GM19025 (cell line): ENCODE results near the gene NXT1.
A peak's percentile ranks its signal among the peaks of the same experiment; 100 is the strongest.
"Not testable (repeated sequence)": the region's sequence is repeated elsewhere in the genome, so short reads cannot be mapped to it uniquely, and the experiment has no call there.

Experiments
- ATAC-seq: cut with Tn5 transposase; IDR thresholded peaks from one replicate; pipeline ENCODE4 v1.9.1; 2021; ENCODE audit warnings: mild to moderate bottlenecking, low read depth, moderate library complexity; ENCODE audit not compliant: unreplicated experiment

The NXT1 gene

GRCh38 chr20:23350196-23350903, at the start of gene NXT1:
NXT1 (plus strand) TSS chr20:23350791; CDS start chr20:23354042, 3,251 bp downstream.
- peak; percentile 84 for ATAC-seq

GRCh38 chr20:23301436-23302050, 49.0 kb upstream of the NXT1 start:
- ATAC-seq, result no peak

- ATAC-seq, result no peak
Measured at GRCh38 chr20:23302386-23302785, 48.2 kb upstream of the NXT1 start.

GRCh38 chr20:23302801-23303200, 47.8 kb upstream of the NXT1 start:
- ATAC-seq, result no peak

- ATAC-seq, result no peak
Measured at GRCh38 chr20:23303325-23304102, 47.1 kb upstream of the NXT1 start.

- no peak for ATAC-seq
Measured at GRCh38 chr20:23304616-23305015, 46.0 kb upstream of the NXT1 start.

- ATAC-seq, result no peak
Measured at GRCh38 chr20:23305098-23305497, 45.5 kb upstream of the NXT1 start.

GRCh38 chr20:23307393-23307792, 43.2 kb upstream of the NXT1 start:
- ATAC-seq, result not testable (repeated sequence)

GRCh38 chr20:23308024-23308423, 42.6 kb upstream of the NXT1 start:
- ATAC-seq, result no peak

GRCh38 chr20:23308908-23309307, 41.7 kb upstream of the NXT1 start:
- no peak for ATAC-seq

GRCh38 chr20:23309781-23310180, 40.8 kb upstream of the NXT1 start:
- ATAC-seq, result no peak

- ATAC-seq, result no peak
Measured at GRCh38 chr20:23311947-23312506, 38.6 kb upstream of the NXT1 start.

- ATAC-seq, result no peak
Measured at GRCh38 chr20:23313271-23313670, 37.3 kb upstream of the NXT1 start.

- no peak for ATAC-seq
Measured at GRCh38 chr20:23314699-23315098, 35.9 kb upstream of the NXT1 start.

- no peak for ATAC-seq
Measured at GRCh38 chr20:23315099-23315498, 35.5 kb upstream of the NXT1 start.

GRCh38 chr20:23316626-23317025, 34.0 kb upstream of the NXT1 start:
- ATAC-seq, result no peak

GRCh38 chr20:23317081-23317480, 33.5 kb upstream of the NXT1 start:
- ATAC-seq, result no peak

GRCh38 chr20:23318347-23318746, 32.2 kb upstream of the NXT1 start:
- no peak for ATAC-seq

GRCh38 chr20:23320317-23320716, 30.3 kb upstream of the NXT1 start:
- ATAC-seq, result no peak

GRCh38 chr20:23325107-23325506, 25.5 kb upstream of the NXT1 start:
- no peak for ATAC-seq

- ATAC-seq, result no peak
Measured at GRCh38 chr20:23326774-23327173, 23.8 kb upstream of the NXT1 start.
